ENCODE measurements around the gene PTGS1. TPM values are rescaled to one million over a fixed set of nuclear protein-coding genes. Genes with fewer than 3 reads are reported as not detected.
A peak's percentile ranks its signal among the peaks of the same experiment; 100 is the strongest.

Gene PTGS1
- total RNA-seq, 1 experiment from 2014 or later: 1.8 TPM

DNA sequence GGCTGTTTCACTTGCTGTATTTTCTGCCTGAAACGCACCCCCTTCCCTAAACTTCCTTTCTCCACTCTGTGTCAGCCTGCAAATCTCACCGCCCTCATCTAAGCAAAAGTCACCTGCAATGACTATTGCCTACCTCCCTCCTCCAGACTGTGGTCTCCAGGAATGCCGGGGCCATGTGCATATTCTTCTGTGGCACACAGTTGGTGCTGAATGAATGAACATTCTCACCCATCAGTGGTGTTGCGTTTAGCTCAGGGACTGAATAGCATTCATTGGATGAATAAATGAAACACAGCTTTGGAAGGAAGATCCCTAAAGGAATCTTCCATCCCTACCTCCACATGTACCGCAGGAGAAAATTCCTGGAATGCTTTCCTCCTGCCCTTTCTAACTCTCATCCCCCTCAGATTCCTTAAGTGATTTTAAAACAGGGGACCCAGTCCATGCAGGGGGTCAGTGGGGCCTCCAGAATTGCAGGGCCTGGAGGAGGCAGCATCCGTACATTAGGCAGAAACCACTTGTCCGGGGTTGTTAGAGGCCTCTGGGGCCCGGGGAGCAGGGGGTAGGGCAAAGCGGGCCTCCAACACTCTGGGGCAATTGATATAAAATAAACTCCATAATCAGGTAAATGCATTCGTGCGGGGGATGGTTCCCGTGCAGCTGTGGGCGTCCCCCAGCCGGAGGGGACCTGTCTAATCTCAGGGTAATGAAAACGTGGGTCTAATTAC lies 28.3 kb upstream of the PTGS1 start:
- no peaks in the 10 kb centered on the region for H3K79me2 ChIP-seq (ENCODE audit: low read depth)
- ChIA-PET POLR2A (ENCODE audit: unreplicated experiment) (no interaction called here), CTCF (no interaction called here)
- DNase-seq: no peak
- H3K4me3 ChIP-seq: no peak overlapping the region
- no peaks in the 10 kb centered on the region for H3K9me3 ChIP-seq (ENCODE audit: insufficient read depth, low read depth)
- H3K36me3 ChIP-seq (ENCODE audit: low read depth): no peaks in the 10 kb centered on the region
- no peaks in the 10 kb centered on the region for H3K9me2 ChIP-seq (ENCODE audit: insufficient read depth)
- H3K27ac ChIP-seq: no peak overlapping the region
- no peaks in the 10 kb centered on the region for H4K20me1 ChIP-seq (ENCODE audit: insufficient read depth)
- H3K4me2 ChIP-seq: no peak overlapping the region
- no TSS peak for BruUV-seq (replicated peaks)
- H2AFZ ChIP-seq: no peak overlapping the region
- peaks cover 27% of the 10 kb centered on the region for H3K27me3 ChIP-seq (ENCODE audit: insufficient read depth, low read depth)
- intact Hi-C loops (cut with micrococcal nuclease; ENCODE audit: unreplicated experiment): no loop called here
- H3F3A ChIP-seq (ENCODE audit: insufficient read depth, low read depth): no peaks in the 10 kb centered on the region
- H3K4me1 ChIP-seq (replicated peaks; ENCODE audit: insufficient read depth): no peaks in the 10 kb centered on the region
- TF ChIP-seq EZH2 (IDR thresholded peaks at IDR 0.05; ENCODE audit: low read depth): no peak
- TF ChIP-seq, protein P1, sequence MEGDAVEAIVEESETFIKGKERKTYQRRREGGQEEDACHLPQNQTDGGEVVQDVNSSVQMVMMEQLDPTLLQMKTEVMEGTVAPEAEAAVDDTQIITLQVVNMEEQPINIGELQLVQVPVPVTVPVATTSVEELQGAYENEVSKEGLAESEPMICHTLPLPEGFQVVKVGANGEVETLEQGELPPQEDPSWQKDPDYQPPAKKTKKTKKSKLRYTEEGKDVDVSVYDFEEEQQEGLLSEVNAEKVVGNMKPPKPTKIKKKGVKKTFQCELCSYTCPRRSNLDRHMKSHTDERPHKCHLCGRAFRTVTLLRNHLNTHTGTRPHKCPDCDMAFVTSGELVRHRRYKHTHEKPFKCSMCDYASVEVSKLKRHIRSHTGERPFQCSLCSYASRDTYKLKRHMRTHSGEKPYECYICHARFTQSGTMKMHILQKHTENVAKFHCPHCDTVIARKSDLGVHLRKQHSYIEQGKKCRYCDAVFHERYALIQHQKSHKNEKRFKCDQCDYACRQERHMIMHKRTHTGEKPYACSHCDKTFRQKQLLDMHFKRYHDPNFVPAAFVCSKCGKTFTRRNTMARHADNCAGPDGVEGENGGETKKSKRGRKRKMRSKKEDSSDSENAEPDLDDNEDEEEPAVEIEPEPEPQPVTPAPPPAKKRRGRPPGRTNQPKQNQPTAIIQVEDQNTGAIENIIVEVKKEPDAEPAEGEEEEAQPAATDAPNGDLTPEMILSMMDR (conservative IDR thresholded peaks at IDR 0.05): no peak

DNA sequence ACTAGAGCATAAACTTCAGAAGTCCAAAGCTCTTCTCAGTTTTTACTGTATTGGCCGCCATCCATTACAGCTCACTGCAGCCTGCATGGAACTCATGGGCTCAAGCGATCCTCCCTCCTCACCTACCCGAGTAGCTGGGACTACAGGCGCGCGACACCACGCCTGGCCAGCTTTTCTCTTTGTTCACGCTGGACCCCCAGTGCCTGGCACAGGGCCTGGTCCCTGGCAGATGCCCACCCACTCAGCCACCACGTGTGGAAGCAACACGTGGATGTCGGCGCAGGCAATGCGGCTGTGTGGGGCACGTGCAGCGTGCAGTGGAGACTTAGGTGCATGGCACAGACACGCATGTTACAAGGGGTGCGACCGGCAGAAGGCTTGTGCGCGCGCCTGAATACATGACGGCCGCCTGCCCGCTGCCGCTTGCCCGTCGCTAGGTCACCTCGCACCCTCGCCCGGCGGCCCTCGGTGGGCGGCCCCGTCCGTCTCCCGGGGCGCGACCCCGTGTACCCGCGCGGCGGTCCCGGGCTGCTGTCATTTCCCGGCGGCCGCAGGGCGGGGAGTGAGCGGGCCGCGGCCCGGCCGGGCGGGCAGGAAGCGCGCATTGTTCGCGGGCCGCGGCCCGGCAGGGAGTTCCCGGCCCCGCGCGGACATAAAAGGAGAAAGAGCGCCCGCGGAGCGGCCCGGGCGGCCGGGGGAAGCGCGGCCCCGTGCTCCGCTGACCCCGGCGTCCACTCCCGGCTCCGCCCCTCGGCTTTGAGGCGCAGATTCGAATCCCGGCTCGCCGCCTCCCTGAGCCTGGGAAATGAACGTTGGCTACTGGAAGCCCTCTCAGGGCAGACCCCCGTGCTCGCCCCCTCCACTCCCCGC lies 24.1 kb upstream of the PTGS1 start:
- no peaks in the 10 kb centered on the region for H3K9me3 ChIP-seq (ENCODE audit: insufficient read depth, low read depth)
- H3K36me3 ChIP-seq (ENCODE audit: low read depth): no peaks in the 10 kb centered on the region
- TF ChIP-seq, protein P1 (conservative IDR thresholded peaks at IDR 0.05): no peak
- peak; percentile 59; the same call in 1 of the 2 replicates for TF ChIP-seq EZH2 (IDR thresholded peaks at IDR 0.05; ENCODE audit: low read depth)
- H3K79me2 ChIP-seq (ENCODE audit: low read depth): no peaks in the 10 kb centered on the region
- BruUV-seq (replicated peaks): no TSS peak
- no peaks in the 10 kb centered on the region for H3K9me2 ChIP-seq (ENCODE audit: insufficient read depth)
- CTCF ChIA-PET: interaction anchor here (1.1 kb wide), 1 partner anchor 247 kb away, joined by 3 read pairs; no protein-coding TSS in a partner anchor
- POLR2A ChIA-PET (ENCODE audit: unreplicated experiment): no interaction called here
- 0 out of 2 replicates have a peak, but pooled peaks cover 3% of the 10 kb centered on the region for H4K20me1 ChIP-seq (ENCODE audit: insufficient read depth)
- peak overlapping the region; percentile 79 for H2AFZ ChIP-seq
- peak in 1 of 2 experiments; percentile 20 for DNase-seq
- peaks cover 24% of the 10 kb centered on the region for H3K27me3 ChIP-seq (ENCODE audit: insufficient read depth, low read depth)
- H3K4me1 ChIP-seq (replicated peaks; ENCODE audit: insufficient read depth): no peaks in the 10 kb centered on the region
- H3K27ac ChIP-seq: no peak overlapping the region
- peak overlapping the region; percentile 61 for H3K4me2 ChIP-seq
- no peaks in the 10 kb centered on the region for H3F3A ChIP-seq (ENCODE audit: insufficient read depth, low read depth)
- peak overlapping the region; percentile 39; the same call in 1 of the 2 replicates for H3K4me3 ChIP-seq
- intact Hi-C loops (cut with micrococcal nuclease; ENCODE audit: unreplicated experiment): no loop called here
